ENCODE measurements around the gene C10orf88. TPM values are rescaled to one million over a fixed set of nuclear protein-coding genes. Genes with fewer than 3 reads are reported as not detected.

Gene C10orf88
- 8.1 and 8.9 TPM in 2 replicates for total RNA-seq

GRCh38 chr10:122953902-122954730, at the start of gene C10orf88:
Gene C10orf88, minus strand, starts transcription at chr10:122954227. Its CDS starts 49 bp downstream, at chr10:122954178.

GRCh38 chr10:122980209-122981065, 26.4 kb upstream of the C10orf88 start, which contains the start of gene PSTK:
Gene PSTK, plus strand, starts transcription at chr10:122980401. Its CDS starts 79 bp downstream, at chr10:122980480.

GRCh38 chr10:122910310-122910709, 43.7 kb downstream of the C10orf88 start, which contains the start of gene FAM24A:
Gene FAM24A, plus strand, starts transcription at chr10:122910610. Its CDS starts 1,025 bp downstream, at chr10:122911635.

Other genes with a start within 250 kb of the C10orf88 start
- gene CUZD1, start 108.4 kb downstream of the C10orf88 start, total RNA-seq, result 0.32 TPM in 1 of 2 replicates, not detected in the other
- gene FAM24B, start 74.6 kb downstream of the C10orf88 start, total RNA-seq, result 1.9 and 4.1 TPM in 2 replicates
- not detected in 2 replicates for gene FAM24A, start 43.6 kb downstream of the C10orf88 start, total RNA-seq
- gene PSTK, start 26.2 kb upstream of the C10orf88 start, total RNA-seq, result 1.3 and 1.6 TPM in 2 replicates
- gene IKZF5, start 54.6 kb upstream of the C10orf88 start, total RNA-seq, result 6.8 and 7.2 TPM in 2 replicates
- gene ACADSB, start 54.8 kb upstream of the C10orf88 start, total RNA-seq, result 7.5 and 8.4 TPM in 2 replicates
- not detected in 2 replicates for gene HMX3, start 181.7 kb upstream of the C10orf88 start, total RNA-seq
- gene HMX2, start 193.9 kb upstream of the C10orf88 start, total RNA-seq, result not detected in 2 replicates
- gene BUB3, start 200.2 kb upstream of the C10orf88 start, total RNA-seq, result 127 and 132 TPM in 2 replicates

All from hair follicle dermal papilla cell (primary cell).